Neural cell (in vitro differentiated cells): ENCODE data around the gene CD83. TPM values are rescaled to one million over a fixed set of nuclear protein-coding genes. Genes with fewer than 3 reads are reported as not detected.

Source experiments
- H2AFZ ChIP-seq: fragments of 200-600, 300-800 bp; sonication (generic), shearing (Covaris generic); 2 replicates; pipeline ENCODE4 v1.6.0; 2014; ENCODE audit warnings: low read depth, mild to moderate bottlenecking, antibody characterized with exemption, low read length, moderate library complexity
- H3F3A ChIP-seq: fragments of 200-600 bp; shearing (Covaris generic); 2 replicates; pipeline ENCODE4 v1.6.1; 2016; ENCODE audit warnings: mild to moderate bottlenecking, moderate library complexity, mixed read lengths, antibody characterized with exemption, low read length; ENCODE audit not compliant: insufficient read depth, poor library complexity, severe bottlenecking
- H3K27ac ChIP-seq: fragments of 200-600, 300-800 bp; sonication (generic), shearing (Covaris generic); 2 replicates; pipeline ENCODE4 v1.5.1; 2014; ENCODE audit warnings: mild to moderate bottlenecking, low read length, moderate library complexity
- H3K27me3 ChIP-seq: fragments of 300-800, 200-600 bp; sonication (generic), shearing (Covaris generic); 2 replicates; pipeline ENCODE4 v1.6.0; 2014; ENCODE audit warnings: mild to moderate bottlenecking, low read depth, low read length, moderate library complexity; ENCODE audit not compliant: insufficient read depth
- H3K36me3 ChIP-seq: fragments of 300-800, 200-600 bp; sonication (generic), shearing (Covaris generic); 2 replicates; pipeline ENCODE4 v1.5.1; 2014; ENCODE audit warnings: mild to moderate bottlenecking, antibody characterized with exemption, low read length, moderate library complexity; ENCODE audit not compliant: insufficient read depth
- H3K4me2 ChIP-seq: fragments of 300-800, 200-600 bp; sonication (generic), shearing (Covaris generic); 2 replicates; pipeline ENCODE4 v1.6.0; 2014; ENCODE audit warnings: mild to moderate bottlenecking, low read length
- H3K4me3 ChIP-seq: fragments of 300-800, 200-600 bp; sonication (generic), shearing (Covaris generic); 2 replicates; pipeline ENCODE4 v1.5.1; 2014; ENCODE audit warnings: mild to moderate bottlenecking, low read length, moderate library complexity
- H3K79me2 ChIP-seq: fragments of 200-600 bp; shearing (Covaris generic); replicated peaks from 2 replicates; pipeline ENCODE4 v1.6.0; 2014; ENCODE audit warnings: mild to moderate bottlenecking, low read length, moderate library complexity; ENCODE audit not compliant: insufficient read depth
- H3K9ac ChIP-seq: fragments of 300-800, 200-600 bp; sonication (generic), shearing (Covaris generic); 2 replicates; pipeline ENCODE4 v1.6.1; 2016; ENCODE audit warnings: mild to moderate bottlenecking, low read length, mixed read lengths
- H3K9me2 ChIP-seq: fragments of 200-600 bp; shearing (Covaris generic); 2 replicates; pipeline ENCODE4 v1.6.1; 2016; ENCODE audit warnings: mild to moderate bottlenecking, low read length, mixed read lengths; ENCODE audit not compliant: insufficient read depth
- H3K9me3 ChIP-seq: fragments of 200-600, 300-800 bp; sonication (generic), shearing (Covaris generic); 2 replicates; pipeline ENCODE4 v1.6.1; 2016; ENCODE audit warnings: mild to moderate bottlenecking, mixed run types, low read length, moderate library complexity, mixed read lengths
- H4K20me1 ChIP-seq: fragments of 200-600 bp; shearing (Covaris generic); 2 replicates; pipeline ENCODE4 v1.6.1; 2016; ENCODE audit warnings: mild to moderate bottlenecking, mixed run types; ENCODE audit not compliant: insufficient read depth
- EP300 ChIP-seq: fragments of 450-650 bp; conservative IDR thresholded peaks from 2 replicates; pipeline ENCODE4 v1.6.1; 2014; ENCODE audit warnings: antibody characterized with exemption, mild to moderate bottlenecking, moderate library complexity; ENCODE audit not compliant: poor library complexity, severe bottlenecking
- EZH2 ChIP-seq: fragments of 200-600, 300-800 bp; shearing (Covaris generic), sonication (generic); IDR thresholded peaks from 2 replicates; pipeline ENCODE4 v1.6.1; 2014; ENCODE audit warnings: antibody characterized with exemption, low read length, borderline replicate concordance, mild to moderate bottlenecking; ENCODE audit not compliant: insufficient read depth, poor library complexity, severe bottlenecking
- MXI1 ChIP-seq: fragments of 450-650 bp; conservative IDR thresholded peaks from 2 replicates; pipeline ENCODE4 v1.6.1; 2014; ENCODE audit warnings: antibody characterized with exemption, mild to moderate bottlenecking; ENCODE audit not compliant: poor library complexity, severe bottlenecking
- POLR2AphosphoS5 ChIP-seq: IDR thresholded peaks from 2 replicates; pipeline ENCODE4 v1.6.1; 2012
- RAD21 ChIP-seq: fragments of 450-650 bp; conservative IDR thresholded peaks from 2 replicates; pipeline ENCODE4 v1.6.1; 2014; ENCODE audit warnings: antibody characterized with exemption, mild to moderate bottlenecking, moderate library complexity
- SMC3 ChIP-seq: fragments of 450-650 bp; conservative IDR thresholded peaks from 2 replicates; pipeline ENCODE4 v1.6.1; 2014; ENCODE audit warnings: antibody characterized with exemption, mild to moderate bottlenecking, moderate library complexity; ENCODE audit not compliant: poor library complexity
- TAF1 ChIP-seq: IDR thresholded peaks from 2 replicates; pipeline ENCODE4 v1.6.1; 2012; ENCODE audit warnings: low read depth
- polyA minus RNA-seq: library from RNA; depleted of rRNA, polyadenylated mRNA; stranded (reverse); fragments of >200 nt; gene quantifications from 2 replicates; pipeline ENCODE4 v1.2.3, GENCODE V29; 2014
- polyA plus RNA-seq: library from polyadenylated mRNA; depleted of rRNA; stranded (reverse); fragments of >200 nt; gene quantifications from 2 replicates; pipeline ENCODE4 v1.2.3, GENCODE V29; 2014
- TF ChIP-seq, protein P1 (sequence below): fragments of 450-650 bp; IDR thresholded peaks from 2 replicates; pipeline ENCODE4 v1.5.1; 2014; ENCODE audit warnings: antibody characterized with exemption, mild to moderate bottlenecking, moderate library complexity; ENCODE audit not compliant: poor library complexity, severe bottlenecking
- TF ChIP-seq, protein P2 (sequence below): IDR thresholded peaks from 2 replicates; pipeline ENCODE4 v1.6.1; 2012; ENCODE audit warnings: borderline replicate concordance

Gene CD83, protein sequence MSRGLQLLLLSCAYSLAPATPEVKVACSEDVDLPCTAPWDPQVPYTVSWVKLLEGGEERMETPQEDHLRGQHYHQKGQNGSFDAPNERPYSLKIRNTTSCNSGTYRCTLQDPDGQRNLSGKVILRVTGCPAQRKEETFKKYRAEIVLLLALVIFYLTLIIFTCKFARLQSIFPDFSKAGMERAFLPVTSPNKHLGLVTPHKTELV
- polyA plus RNA-seq = 15.8 and 17.0 TPM in 2 replicates
- polyA minus RNA-seq = 16.3 and 19.0 TPM in 2 replicates

DNA sequence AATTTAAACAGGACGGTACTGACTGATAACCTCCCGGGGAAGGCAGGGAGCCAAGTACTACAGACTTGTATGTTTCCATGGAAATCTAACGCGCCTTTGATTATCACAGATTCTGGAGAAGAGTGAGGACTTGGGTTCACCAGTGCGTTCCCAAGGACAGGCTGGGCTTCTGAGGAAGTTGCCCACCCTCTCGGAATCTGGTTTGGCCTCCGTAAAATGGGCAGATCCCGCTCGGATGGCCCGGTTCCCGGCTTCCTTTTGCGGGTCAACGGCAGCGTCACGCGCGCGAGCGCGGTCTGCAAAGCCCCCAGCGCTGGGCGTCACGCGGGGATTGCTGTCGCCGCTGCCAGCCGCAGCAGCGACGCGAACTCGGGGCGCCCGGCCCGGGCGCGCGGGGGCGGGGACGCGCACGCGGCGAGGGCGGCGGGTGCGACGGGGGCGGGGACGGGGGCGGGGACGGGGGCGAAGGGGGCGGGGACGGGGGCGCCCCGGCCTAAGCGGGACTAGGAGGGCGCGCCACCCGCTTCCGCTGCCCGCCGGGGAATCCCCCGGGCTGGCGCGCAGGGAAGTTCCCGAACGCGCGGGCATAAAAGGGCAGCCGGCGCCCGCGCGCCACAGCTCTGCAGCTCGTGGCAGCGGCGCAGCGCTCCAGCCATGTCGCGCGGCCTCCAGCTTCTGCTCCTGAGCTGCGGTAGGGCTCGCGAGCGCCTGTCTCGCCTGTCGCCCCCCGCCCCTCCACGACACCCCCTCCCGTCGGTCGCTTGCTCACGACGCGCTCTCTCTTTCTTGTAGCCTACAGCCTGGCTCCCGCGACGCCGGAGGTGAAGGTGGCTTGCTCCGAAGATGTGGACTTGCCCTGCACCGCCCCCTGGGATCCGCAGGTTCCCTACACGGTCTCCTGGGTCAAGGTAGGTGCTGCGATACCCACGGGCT lies at the start of gene CD83:
TSS of gene CD83 (plus strand) at position 615 of the 933 bp plus-strand sequence. CDS start at position 655, 40 bp downstream.
- Histone ChIP-seq H3K9ac (peak within 1 kb of the TSS; percentile 68), H3K4me2 (peak within 1 kb of the TSS; percentile 69), H3K4me3 (peak within 1 kb of the TSS; percentile 88), H4K20me1 (no peaks in the 10 kb centered on the region), H2AFZ (peak within 1 kb of the TSS; percentile 67), H3K9me3 (no peaks in the 10 kb centered on the region), H3K27me3 (no peaks in the 10 kb centered on the region), H3K36me3 (no peaks in the 10 kb centered on the region), H3K79me2 (no peaks in the 10 kb centered on the region), H3F3A (no peaks in the 10 kb centered on the region), H3K9me2 (no peaks in the 10 kb centered on the region), H3K27ac (no peak within 1 kb of the TSS)
- peak; percentile 27 for TF ChIP-seq SMC3
- TF ChIP-seq, protein P1, sequence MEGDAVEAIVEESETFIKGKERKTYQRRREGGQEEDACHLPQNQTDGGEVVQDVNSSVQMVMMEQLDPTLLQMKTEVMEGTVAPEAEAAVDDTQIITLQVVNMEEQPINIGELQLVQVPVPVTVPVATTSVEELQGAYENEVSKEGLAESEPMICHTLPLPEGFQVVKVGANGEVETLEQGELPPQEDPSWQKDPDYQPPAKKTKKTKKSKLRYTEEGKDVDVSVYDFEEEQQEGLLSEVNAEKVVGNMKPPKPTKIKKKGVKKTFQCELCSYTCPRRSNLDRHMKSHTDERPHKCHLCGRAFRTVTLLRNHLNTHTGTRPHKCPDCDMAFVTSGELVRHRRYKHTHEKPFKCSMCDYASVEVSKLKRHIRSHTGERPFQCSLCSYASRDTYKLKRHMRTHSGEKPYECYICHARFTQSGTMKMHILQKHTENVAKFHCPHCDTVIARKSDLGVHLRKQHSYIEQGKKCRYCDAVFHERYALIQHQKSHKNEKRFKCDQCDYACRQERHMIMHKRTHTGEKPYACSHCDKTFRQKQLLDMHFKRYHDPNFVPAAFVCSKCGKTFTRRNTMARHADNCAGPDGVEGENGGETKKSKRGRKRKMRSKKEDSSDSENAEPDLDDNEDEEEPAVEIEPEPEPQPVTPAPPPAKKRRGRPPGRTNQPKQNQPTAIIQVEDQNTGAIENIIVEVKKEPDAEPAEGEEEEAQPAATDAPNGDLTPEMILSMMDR = peak; percentile 50
- TF ChIP-seq, protein P2, sequence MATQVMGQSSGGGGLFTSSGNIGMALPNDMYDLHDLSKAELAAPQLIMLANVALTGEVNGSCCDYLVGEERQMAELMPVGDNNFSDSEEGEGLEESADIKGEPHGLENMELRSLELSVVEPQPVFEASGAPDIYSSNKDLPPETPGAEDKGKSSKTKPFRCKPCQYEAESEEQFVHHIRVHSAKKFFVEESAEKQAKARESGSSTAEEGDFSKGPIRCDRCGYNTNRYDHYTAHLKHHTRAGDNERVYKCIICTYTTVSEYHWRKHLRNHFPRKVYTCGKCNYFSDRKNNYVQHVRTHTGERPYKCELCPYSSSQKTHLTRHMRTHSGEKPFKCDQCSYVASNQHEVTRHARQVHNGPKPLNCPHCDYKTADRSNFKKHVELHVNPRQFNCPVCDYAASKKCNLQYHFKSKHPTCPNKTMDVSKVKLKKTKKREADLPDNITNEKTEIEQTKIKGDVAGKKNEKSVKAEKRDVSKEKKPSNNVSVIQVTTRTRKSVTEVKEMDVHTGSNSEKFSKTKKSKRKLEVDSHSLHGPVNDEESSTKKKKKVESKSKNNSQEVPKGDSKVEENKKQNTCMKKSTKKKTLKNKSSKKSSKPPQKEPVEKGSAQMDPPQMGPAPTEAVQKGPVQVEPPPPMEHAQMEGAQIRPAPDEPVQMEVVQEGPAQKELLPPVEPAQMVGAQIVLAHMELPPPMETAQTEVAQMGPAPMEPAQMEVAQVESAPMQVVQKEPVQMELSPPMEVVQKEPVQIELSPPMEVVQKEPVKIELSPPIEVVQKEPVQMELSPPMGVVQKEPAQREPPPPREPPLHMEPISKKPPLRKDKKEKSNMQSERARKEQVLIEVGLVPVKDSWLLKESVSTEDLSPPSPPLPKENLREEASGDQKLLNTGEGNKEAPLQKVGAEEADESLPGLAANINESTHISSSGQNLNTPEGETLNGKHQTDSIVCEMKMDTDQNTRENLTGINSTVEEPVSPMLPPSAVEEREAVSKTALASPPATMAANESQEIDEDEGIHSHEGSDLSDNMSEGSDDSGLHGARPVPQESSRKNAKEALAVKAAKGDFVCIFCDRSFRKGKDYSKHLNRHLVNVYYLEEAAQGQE = no peak
- peak; percentile 70 for TF ChIP-seq MXI1

DNA sequence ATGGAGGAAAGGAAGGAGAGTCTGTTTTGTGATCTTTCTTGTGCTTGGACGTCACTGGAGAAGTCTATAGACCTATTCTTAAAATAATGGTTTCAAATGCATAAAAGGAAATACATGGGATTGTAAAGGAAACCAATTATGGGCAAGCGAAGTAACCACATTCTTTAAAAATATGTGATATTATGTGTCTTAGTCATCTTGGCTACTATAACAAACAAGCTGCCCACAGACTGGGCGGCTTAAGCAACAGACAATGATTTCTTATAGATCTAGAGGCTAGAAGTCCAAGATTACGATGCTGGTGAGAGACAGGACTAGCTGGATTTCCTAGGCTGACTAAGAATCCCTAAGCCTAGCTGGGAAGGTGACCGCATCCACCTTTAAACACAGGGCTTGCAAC lies 49.4 kb upstream of the CD83 start:
- TF ChIP-seq TAF1 (no peak), EP300 (no peak), POLR2AphosphoS5 (no peak), SMC3 (no peak), RAD21 (no peak), EZH2 (no peak), MXI1 (no peak)
- TF ChIP-seq, protein P2 = no peak
- TF ChIP-seq, protein P1 = no peak
- Histone ChIP-seq H3K27me3 (no peaks in the 10 kb centered on the region), H3K9ac (no peak overlapping the region), H3K4me3 (no peak overlapping the region), H3K9me2 (no peaks in the 10 kb centered on the region), H2AFZ (no peak overlapping the region), H3K36me3 (no peaks in the 10 kb centered on the region), H3F3A (no peaks in the 10 kb centered on the region), H3K9me3 (no peaks in the 10 kb centered on the region), H3K79me2 (no peaks in the 10 kb centered on the region), H4K20me1 (no peaks in the 10 kb centered on the region), H3K4me2 (no peak overlapping the region), H3K27ac (no peak overlapping the region)
